ENCODE results near the gene TRMT1. TPM values are rescaled to one million over a fixed set of nuclear protein-coding genes. Genes with fewer than 3 reads are reported as not detected.

TRMT1 gene
- total RNA-seq, 2 donors from 2014 or later: 18.4 to 20.9 TPM

DNA sequence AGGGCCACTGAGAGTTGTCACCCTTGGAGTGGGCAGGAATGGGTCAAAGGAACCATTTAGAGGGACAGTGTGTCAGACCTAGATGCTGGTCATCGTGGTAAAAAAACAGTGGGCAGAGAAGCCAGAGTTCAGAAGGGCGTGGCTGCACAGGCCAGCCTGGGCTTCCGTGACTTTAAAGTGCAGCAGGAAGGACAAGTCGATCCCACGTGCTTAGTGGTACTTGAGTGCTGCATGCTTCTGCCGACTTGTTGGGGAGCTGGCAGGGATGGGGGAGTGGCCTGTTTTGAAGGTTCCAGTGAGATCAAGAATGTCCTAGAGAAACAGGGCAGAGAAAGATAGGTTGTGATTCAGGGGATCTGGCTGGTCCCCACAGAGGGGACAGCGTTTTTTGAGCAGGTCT lies 30.9 kb downstream of the TRMT1 start:
- ATAC-seq (peak in 1 of 2 donors; percentile 11), DNase-seq (no peak)
- intact Hi-C loops (cut with DNase I): no loop called here

DNA sequence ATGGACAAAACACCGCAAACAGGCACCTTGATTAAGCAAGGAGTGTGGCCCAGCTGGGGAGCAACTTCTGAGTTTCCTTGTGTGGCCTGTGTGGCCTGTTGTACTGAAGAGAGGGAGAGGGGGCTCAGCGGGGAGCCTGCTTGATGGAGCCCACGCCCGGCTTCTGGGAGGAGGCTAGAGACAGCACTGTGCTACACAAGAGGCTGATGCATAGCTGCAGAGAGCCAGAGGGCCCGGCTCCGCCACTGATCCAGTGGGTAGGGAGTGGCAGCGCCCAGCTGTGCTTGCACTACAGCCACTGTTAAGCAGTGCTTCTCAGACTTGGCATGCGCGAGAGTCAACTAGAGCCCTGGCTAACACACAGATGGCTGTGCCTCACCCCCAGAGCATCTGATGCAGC lies 32.9 kb downstream of the TRMT1 start:
- intact Hi-C loops (cut with DNase I): no loop called here
- DNase-seq: no peak
- no peak for ATAC-seq

DNA sequence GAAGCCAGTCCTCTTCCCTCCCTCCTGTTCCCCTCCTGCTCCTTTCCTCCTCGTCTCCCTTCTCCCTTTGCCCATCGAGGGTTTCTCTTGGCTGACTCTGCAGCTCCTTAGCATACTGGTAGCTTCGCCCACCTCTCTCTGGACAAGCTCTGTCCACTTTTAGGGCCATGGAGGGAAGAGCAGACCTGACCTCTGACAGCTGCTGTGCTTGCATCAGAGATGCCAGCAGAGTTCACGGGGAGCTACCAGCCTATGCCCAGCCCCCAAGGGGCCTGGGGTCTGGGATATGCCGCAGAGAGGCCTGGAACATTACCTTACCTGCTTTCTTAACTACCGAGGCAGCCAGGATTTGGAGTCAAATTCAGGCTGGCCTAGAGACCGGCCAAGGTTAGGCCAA lies 33.5 kb downstream of the TRMT1 start:
- intact Hi-C loops (cut with DNase I): no loop called here
- DNase-seq (no peak), ATAC-seq (no peak)

DNA sequence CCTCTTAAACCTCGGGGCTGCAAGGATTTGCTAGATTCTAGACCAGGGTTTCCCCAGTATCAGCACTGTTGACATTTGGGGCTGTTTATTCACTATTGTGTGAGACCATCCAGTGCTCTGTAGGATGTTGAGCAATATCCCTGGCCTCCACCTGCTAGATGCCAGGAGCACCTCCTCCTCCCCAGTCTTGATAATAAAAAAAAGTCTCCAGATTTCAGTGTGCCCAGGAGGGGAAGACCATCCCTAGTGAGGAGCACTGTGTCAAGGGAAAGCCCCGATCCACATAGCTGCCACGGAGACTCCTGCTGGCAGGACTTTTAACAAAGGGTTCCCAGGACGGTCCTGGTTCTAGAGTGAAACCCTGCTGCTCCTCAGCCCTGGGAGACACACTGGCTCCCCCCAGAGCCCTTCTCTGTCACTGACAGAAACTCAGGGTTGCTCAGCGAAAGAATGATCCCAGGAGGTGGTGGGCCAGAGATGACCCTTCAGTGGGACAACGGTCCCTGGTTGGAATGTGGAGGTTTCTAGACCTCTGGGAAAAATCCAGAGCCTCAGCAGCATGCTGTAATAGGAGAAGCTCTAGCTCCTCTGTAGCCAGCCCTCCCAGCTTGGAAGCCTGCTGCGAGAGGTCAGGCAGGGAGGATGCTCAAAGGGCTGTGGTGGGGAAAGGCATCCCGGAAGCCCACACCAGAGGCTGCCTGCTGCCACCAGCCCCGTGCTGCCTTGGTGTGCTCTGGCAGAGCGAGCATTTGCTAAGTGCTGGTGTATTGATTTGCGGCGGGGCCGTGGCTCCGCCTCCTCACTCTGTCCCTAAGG lies 34.1 kb downstream of the TRMT1 start:
- DNase-seq (no peak), ATAC-seq (peak; percentile 39 to 47)
- intact Hi-C loops (cut with DNase I): no loop called here

DNA sequence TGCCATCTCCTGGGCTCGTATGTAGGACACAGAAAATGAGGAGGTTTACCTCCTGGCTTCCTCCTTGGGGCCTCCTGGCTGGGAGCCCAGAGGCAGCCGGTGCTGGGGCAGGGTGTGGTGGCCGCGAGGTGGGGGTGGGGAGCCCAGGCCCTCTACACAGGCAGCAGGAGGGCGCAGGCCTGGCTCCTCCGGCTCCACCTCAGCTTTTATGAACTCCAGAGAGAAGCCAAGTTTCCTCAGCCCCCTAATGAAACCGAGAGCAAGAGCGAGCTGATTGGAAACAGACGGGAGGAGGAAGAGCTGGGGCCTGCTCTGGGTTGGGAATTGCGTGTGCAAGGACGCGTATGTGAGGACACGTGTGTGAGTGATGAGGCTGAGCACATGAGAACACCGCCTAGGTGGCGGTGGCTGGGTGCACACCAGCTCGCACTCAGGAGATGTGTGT lies 37.0 kb downstream of the TRMT1 start:
- intact Hi-C loops (cut with DNase I): loop anchor here in 1 of 2 donors (5.0 kb wide), 1 partner anchor 92 kb away; no protein-coding TSS in a partner anchor
- DNase-seq: peak; percentile 68
- peak; percentile 17 to 62 for ATAC-seq

DNA sequence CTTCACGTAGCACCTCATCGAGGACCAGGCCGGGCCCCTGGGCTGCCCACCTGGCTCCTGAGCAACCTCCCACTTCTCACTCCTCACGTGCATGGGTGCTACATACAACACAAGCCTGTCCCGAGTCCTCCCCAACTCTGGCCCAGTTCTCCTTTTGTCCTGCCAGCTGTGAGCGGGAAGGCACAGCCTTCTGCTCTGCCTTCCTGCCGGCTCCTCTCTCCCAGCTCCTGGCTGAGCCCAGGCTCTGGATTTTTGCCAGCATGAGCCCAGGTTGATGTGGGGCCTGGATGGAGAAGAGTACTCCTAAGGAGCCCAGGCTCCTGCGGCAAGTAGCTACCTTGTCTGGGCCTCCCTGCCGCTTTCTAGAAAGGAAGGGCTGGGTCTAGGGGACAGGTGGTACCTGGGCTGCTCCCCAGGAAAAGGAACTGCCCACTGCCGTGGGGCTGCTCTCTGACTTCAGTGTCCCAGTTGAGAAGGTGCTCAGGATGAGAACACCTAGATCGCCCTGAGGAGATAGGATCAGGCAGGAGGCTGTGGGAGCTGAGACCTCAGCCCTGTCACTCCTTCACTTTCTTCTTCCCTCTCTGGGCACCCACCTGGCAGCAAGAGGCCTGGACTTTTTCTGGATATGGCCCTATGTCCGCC lies 37.5 kb downstream of the TRMT1 start:
- peak; percentile 64 for DNase-seq
- intact Hi-C loops (cut with DNase I): loop anchor here in 1 of 2 donors (5.0 kb wide), 1 partner anchor 92 kb away; no protein-coding TSS in a partner anchor
- ATAC-seq: peak; percentile 9 to 35

DNA sequence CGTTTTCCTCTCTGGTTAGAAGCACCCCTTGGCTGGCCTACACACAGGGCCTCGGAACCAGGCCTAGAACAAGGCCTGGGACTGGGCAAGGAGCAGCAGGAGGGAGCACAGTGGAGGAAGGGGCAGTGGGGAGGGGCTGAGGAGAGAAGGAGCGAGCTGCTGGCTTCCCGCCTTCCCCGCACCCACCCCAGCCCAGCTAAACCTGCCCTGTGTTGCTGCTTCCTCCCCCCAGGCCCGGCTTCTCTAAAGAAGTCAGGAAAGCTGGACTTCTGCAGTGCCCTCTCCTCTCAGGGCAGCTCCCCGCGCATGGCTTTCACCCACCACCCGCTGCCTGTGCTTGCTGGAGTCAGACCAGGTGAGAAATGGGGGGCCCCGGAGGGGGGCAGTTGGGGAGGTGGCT lies 38.2 kb downstream of the TRMT1 start:
- no peak for DNase-seq
- no peak for ATAC-seq
- intact Hi-C loops (cut with DNase I): loop anchor here in 1 of 2 donors (5.0 kb wide), 1 partner anchor 91 kb away; no protein-coding TSS in a partner anchor

DNA sequence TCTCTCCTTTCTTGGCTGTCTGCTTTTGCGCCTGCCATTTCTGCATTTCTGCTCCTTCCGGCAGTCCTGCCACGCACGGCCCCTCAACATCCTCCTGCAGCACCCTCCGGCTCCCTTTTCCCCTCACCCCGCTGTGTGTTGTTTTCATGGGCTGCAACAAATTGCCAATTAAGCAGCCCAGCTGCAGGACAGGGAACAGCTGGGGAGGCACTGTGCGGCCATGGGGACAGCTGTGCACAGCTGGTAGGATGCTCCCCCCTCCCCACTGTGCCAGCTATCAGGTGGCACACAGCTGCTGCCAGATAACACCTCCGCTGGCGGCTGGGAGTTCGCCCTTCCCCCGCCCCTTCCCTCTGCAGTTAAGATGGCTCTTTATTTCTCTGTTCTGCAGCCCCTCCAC lies 39.3 kb downstream of the TRMT1 start:
- DNase-seq: no peak
- peak in 1 of 2 donors; percentile 7 for ATAC-seq
- intact Hi-C loops (cut with DNase I): loop anchor here in 1 of 2 donors (5.0 kb wide), 1 partner anchor 90 kb away; no protein-coding TSS in a partner anchor

DNA sequence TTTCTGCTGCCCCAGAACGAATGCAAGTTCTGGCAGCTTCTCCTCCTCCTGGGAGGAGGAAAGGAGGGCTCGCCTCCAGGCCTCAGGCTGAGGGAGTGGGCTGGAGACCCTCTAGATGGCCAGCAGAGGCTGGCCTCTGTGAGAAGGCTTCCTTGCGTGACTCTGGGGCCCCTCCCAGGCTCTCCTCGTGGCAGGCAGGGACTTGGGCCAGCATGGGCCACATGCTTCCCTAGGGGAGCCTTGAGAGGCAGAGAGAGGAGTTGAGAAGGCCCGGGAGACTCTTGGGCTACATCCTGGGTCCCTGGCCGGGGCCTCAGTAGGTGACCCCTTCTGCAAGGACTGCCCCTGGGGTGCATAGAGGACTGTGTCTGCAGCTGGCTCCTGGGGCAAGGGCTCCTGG lies 39.8 kb downstream of the TRMT1 start:
- intact Hi-C loops (cut with DNase I): loop anchor here in 1 of 2 donors (5.0 kb wide), 1 partner anchor 89 kb away; no protein-coding TSS in a partner anchor
- DNase-seq: no peak
- peak; percentile 2 to 29 for ATAC-seq

DNA sequence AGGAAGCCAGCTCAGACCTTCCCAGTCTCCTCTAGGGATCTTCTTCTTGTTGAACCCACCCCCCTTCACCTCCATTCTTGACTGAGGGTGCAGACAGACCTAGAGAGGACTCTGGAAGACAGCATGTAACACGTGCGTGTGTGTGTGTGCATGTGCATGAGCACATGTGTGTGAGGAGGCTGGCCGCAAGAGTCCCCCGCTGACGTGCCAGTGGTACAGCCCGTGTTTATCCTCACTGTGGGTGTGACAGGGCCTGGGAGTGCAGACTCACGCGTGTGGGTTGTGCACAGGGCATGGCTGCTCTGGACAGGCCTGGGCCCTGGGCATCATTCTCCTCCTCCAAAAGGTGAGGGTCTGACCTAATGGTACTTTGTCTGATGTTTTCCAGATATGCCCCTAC lies 40.2 kb downstream of the TRMT1 start:
- ATAC-seq (peak in 1 of 2 donors; percentile 8), DNase-seq (no peak)
- intact Hi-C loops (cut with DNase I): loop anchor here in 1 of 2 donors (5.0 kb wide), 1 partner anchor 89 kb away; no protein-coding TSS in a partner anchor

DNA sequence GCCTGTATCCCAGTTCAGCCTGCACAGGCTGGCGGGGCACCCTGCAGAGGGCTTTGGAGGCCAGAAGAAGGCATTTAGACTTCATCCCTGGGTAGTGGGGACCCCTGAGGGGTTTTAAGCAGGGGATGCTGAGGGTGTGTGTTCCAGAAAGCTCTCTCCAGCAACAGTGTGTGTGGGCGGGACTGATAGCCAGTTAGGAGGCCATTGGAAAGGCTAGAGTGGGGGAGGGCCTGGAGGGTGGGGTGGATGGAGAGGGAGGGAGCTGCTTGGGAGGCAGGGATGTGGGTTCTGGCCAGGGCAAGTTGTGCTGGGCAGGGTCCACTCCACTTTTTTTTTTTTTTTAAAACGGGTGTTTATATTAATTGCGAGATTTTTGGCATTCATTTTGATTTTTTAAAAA lies 42.2 kb downstream of the TRMT1 start:
- intact Hi-C loops (cut with DNase I): no loop called here
- ATAC-seq (peak in 1 of 2 donors; percentile 6), DNase-seq (no peak)

DNA sequence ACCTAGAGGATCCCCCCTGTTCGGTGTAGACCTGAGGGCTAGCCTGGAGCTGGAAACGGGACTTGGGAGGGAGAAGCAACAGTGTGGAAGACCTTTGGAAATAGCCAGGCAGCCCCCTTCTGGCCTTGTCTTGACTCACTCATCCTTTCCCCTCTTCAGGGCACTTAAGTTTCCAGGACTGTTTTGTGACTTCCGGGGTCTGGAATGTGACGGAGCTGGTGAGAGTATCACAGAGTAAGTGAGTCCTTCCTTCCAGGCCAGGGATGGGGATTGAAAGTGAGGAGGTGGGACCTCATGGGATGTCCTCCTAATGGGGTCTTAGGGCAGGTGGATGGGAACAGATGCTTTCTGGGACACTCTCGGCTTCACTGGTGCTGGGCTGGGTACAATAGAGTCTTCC lies 43.3 kb downstream of the TRMT1 start:
- intact Hi-C loops (cut with DNase I): no loop called here
- DNase-seq: no peak
- no peak for ATAC-seq

DNA sequence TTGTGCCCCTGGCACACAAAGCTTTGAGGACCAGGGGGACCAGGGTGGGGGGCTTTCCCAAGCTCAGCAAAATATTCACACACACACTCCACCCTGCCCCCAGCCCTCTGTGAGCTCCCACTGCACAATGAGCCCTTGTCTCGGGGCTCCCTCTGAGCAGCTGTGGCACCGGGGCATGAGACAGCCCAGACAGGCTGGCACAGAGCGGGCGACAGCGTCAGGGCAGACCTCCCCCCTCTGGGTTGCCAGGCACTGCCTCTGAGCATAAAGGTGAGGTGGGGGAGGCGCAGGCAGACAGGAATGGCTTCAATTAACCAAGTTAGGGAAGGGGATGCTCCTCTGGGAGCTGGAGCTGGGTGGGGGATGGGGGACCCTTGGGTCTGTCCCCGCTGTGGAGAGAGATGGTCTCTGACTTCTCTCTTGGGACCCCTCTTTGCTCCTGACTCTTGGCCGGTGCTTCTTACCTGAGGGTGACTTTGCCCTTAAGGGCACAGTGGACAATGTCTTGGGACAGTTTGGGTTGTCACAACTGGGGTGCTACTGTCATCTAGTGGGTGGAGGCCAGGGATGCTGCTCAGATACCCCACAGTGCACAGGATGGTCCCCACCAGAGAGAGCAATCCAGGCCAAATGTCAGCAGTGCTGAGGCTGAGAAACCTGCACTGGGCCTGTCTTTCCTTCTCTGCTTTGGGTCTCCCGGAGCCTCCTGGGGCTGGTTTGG lies 44.2 kb downstream of the TRMT1 start:
- ATAC-seq: no peak
- no peak for DNase-seq

DNA sequence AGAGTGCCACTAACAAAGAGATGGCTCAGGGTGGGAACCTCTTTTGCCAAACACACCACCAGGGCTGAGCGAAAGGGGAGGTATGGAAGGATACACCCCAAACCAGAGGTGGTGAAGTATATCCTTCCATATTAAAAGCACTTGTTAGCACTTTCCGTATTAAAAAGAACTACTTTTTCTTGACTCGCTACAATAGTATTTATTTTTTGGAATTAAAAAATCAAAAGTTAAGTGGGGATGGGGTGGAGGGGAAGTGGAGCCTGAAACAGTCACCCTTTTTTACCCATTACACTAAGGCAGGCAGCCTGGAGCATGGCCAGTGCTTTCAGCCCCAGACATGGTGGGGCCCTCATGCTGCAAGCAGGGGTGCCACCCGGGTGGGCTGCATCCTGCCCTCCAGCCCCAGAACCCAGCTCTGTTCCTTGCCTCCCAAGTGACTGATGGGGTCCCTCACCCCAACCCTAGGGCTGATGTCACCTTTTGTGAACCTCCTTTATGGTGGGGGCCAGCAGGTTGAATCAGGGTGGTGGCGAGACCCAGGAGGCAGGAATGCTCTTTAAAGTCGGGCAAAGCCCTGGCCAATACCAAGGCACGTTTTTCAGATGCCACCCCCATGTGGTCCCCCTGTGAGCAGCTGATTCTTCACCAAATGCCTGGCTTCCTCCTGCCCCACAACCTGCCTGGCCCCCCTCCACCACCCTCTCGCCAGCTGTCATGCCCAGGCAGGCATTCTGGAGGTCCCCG lies 44.9 kb downstream of the TRMT1 start:
- intact Hi-C loops (cut with DNase I): no loop called here
- ATAC-seq (no peak), DNase-seq (no peak)

More for the DNA sequence above, 44.2 kb downstream of the TRMT1 start:
- intact Hi-C loops (cut with DNase I): no loop called here

DNA sequence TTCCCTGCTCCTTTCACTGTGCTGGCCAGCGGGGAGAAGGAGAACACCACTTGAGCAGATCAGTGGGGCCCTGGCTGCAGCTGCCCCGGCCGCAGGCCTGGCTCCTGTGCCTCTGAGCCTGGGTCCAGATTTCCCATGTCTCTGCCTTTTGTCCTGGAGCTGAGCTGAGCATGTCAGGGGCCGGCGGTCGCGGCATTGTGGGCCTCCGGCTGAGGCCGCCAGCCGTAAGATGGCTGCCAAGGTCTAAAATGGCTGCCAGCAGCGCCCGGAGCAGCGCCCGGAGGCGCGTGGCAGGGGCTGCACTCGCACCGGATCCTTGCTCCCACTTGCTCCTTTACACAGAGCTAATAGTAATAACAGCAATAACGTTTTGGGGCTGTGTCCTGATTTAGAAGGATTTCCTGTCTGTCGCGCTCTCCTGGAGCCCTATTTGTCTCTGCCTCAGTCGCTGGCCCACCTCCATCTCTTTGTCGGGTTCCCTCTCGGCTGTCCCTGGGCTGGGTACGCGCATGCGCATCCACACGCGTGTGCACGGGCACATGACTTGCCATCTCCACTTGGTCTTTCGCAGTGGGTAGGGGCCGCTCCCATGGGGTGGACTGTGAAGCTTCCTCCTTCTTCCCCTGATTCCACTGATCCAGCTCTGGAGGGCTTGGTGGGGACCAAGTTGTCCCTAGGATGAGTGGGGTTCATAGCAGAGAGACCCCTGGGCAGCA lies 46.0 kb downstream of the TRMT1 start:
- peak; percentile 5 to 25 for ATAC-seq
- intact Hi-C loops (cut with DNase I): no loop called here
- DNase-seq: peak; percentile 45

DNA sequence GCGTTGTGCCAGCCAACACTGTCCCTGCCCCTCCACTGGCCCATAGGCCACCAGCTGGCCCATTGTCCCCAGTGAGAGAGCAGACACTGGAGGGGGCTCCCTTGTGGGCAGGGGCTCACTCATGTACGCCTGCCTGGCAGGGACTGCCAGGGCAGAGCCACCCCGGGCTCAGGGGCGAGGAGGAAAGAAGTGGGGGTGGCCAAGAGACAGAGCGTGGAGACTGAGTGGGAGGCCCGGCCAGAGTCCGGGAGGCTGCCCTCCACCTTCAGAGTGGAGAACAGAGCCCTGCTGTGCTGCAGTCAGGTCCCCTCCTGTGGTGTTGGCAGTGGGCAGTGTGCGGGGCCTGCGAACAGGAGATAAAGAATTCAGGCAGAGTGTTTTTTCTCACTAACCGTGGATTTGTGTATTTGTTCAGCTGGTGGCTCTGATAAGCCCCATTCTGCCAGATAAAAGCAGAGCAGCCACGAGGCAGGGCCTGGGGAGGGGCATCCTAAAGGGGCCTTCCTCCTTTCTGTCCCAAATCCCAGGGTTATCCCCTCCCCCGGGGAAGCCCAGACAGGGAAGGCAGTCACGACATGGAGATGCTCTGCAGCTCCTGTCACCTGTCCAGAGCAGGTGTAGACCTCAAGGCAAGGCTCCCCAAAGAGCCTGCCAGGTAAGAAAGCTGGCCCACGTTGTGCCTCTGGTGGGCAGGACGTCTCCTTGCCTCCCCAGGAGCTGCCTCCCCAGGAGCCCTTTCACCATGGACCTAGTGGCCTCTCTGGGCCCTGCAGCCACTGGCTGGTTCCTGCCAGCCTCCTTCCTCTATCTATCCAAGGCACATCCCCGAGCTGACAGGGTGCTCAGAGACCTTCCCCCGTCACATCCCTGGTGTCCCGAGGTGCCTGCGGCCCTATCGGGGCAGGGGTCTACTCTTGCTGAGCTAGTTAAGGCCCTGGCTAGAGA lies 46.9 kb downstream of the TRMT1 start:
- DNase-seq: peak; percentile 52
- intact Hi-C loops (cut with DNase I): no loop called here
- ATAC-seq: peak in 1 of 2 donors; percentile 39
